GM03348 (cell line): ENCODE measurements around the gene HSPA1A.

Experiments used
- DNase-seq: peaks from one replicate; pipeline ENCODE4 v3.0.0; 2012; ENCODE audit warnings: low spot score

HSPA1A gene

GRCh38 chr6:31815025-31815838 lies at the start of gene HSPA1A, which contains the start of gene HSPA1L:
Gene HSPA1A (plus strand): TSS chr6:31815543. CDS start chr6:31815757, 214 bp downstream.
Gene HSPA1L (minus strand): TSS chr6:31815283. CDS start chr6:31811972, 3,311 bp downstream.
- DNase-seq, result peak; percentile 95

- no peak for DNase-seq
Observed at GRCh38 chr6:31765559-31765909, 49.8 kb upstream of the HSPA1A start.

- peak; percentile 33 for DNase-seq
Observed at GRCh38 chr6:31765910-31766794, 49.2 kb upstream of the HSPA1A start.

GRCh38 chr6:31767096-31767645 lies 48.2 kb upstream of the HSPA1A start:
- DNase-seq, result no peak

- DNase-seq, result no peak
Observed at GRCh38 chr6:31768363-31769257, 46.7 kb upstream of the HSPA1A start.

GRCh38 chr6:31769684-31770371 lies 45.5 kb upstream of the HSPA1A start:
- DNase-seq, result peak; percentile 92

GRCh38 chr6:31770860-31771259 lies 44.5 kb upstream of the HSPA1A start:
- DNase-seq, result no peak

GRCh38 chr6:31771992-31772358 lies 43.4 kb upstream of the HSPA1A start:
- no peak for DNase-seq

GRCh38 chr6:31775184-31775583 lies 40.2 kb upstream of the HSPA1A start:
- no peak for DNase-seq

GRCh38 chr6:31775633-31776484 lies 39.5 kb upstream of the HSPA1A start:
- DNase-seq, result no peak

GRCh38 chr6:31776485-31776988 lies 38.8 kb upstream of the HSPA1A start:
- no peak for DNase-seq

GRCh38 chr6:31776989-31777666 lies 38.2 kb upstream of the HSPA1A start, which contains the start of gene VWA7:
Gene VWA7 (minus strand): TSS chr6:31777328. CDS start chr6:31776779, 549 bp downstream.
- DNase-seq, result peak; percentile 85

- DNase-seq, result no peak
Observed at GRCh38 chr6:31777667-31778050, 37.7 kb upstream of the HSPA1A start.

- DNase-seq, result no peak
Observed at GRCh38 chr6:31778193-31778592, 37.1 kb upstream of the HSPA1A start.

- no peak for DNase-seq
Observed at GRCh38 chr6:31778999-31779885, 36.1 kb upstream of the HSPA1A start.

GRCh38 chr6:31779908-31780307 lies 35.4 kb upstream of the HSPA1A start:
- DNase-seq, result no peak

GRCh38 chr6:31780507-31781243 lies 34.7 kb upstream of the HSPA1A start:
- no peak for DNase-seq
